ENCODE measurements around the gene RIPK4. TPM values are rescaled to one million over a fixed set of nuclear protein-coding genes. Genes with fewer than 3 reads are reported as not detected.

Gene RIPK4
- polyA plus RNA-seq, 3 donors = 0.05 to 0.09 TPM; not detected in 1

GRCh38 chr21:41760411-41760810, 6.4 kb downstream of the RIPK4 start:
- Mint-ChIP-seq H3K36me3 (peaks cover 6 to 8% of the 10 kb centered on the region in 2 donors), H3K4me3 (peak overlapping the region; percentile 75 to 88), H3K9me3 (peaks cover 0 to 1% (median 0%) of the 10 kb centered on the region in 7 donors), H3K4me1 (peaks cover 47% of the 10 kb centered on the region), H3K27me3 (ENCODE audit: low read depth in 3 of 3) (peaks cover 21 to 33% (median 27%) of the 10 kb centered on the region in 3 donors), H3K27ac (peak overlapping the region; percentile 68 to 99 (median 98))
- no peak overlapping the region for H3K9ac ChIP-seq (ENCODE audit: insufficient read depth, low read length, poor library complexity, severe bottlenecking)
- H4K20me1 ChIP-seq (ENCODE audit: insufficient read depth, low read length) = no peaks in the 10 kb centered on the region
- peak overlapping the region; percentile 84 for H3K4me2 ChIP-seq (replicated peaks; ENCODE audit: extremely low read depth, low read length, poor library complexity, severe bottlenecking)
- peaks cover 43 to 46% of the 10 kb centered on the region in 2 donors for H3K4me1 ChIP-seq (ENCODE audit: control insufficient read depth in 1 of 2, insufficient read depth in 2 of 2, low read length in 2 of 2)
- peak overlapping the region in 1 of 3 experiments; percentile 73 for H3K4me3 ChIP-seq (replicated peaks in 1 of 3; ENCODE audit: low read depth in 2 of 3, low read length in 3 of 3)
- no peaks in the 10 kb centered on the region for H3K36me3 ChIP-seq (replicated peaks in 1 of 2; ENCODE audit: control insufficient read depth in 1 of 2, insufficient read depth in 2 of 2, low read length in 2 of 2)
- intact Hi-C loops (cut with micrococcal nuclease) = loop anchor here (5.0 to 10.0 kb wide), 2 partner anchors 83 to 86 kb away; no protein-coding TSS in a partner anchor
- no peaks in the 10 kb centered on the region for H3K9me3 ChIP-seq (replicated peaks in 1 of 2; ENCODE audit: control insufficient read depth in 1 of 2, insufficient read depth in 1 of 2, low read length in 2 of 2)
- WGBS (ENCODE audit: insufficient coverage) = 70% methylated on average over 9 of the region's 9 CpGs
- TF ChIP-seq CTCF (IDR thresholded peaks at IDR 0.05) = no peak
- H3K79me2 ChIP-seq (ENCODE audit: insufficient read depth, low read length) = no peaks in the 10 kb centered on the region
- H3K27me3 ChIP-seq (ENCODE audit: control insufficient read depth in 2 of 2, insufficient read depth in 2 of 2, low read length in 2 of 2) = peaks cover 4 to 24% of the 10 kb centered on the region in 2 donors
- DNase-seq = no peak
- H2AFZ ChIP-seq (ENCODE audit: insufficient read depth, low read depth, low read length, poor library complexity, severe bottlenecking) = peak overlapping the region; percentile 68
- H3K27ac ChIP-seq (ENCODE audit: low read depth in 1 of 2, low read length in 2 of 2) = peak overlapping the region; percentile 88 to 95

GRCh38 chr21:41759926-41760325, 6.9 kb downstream of the RIPK4 start:
- Histone ChIP-seq H4K20me1 (ENCODE audit: insufficient read depth, low read length) (no peaks in the 10 kb centered on the region), H3K27ac (ENCODE audit: low read depth in 1 of 2, low read length in 2 of 2) (peak overlapping the region in 1 of 2 donors; percentile 95), H3K79me2 (ENCODE audit: insufficient read depth, low read length) (no peaks in the 10 kb centered on the region), H3K4me3 (replicated peaks in 1 of 3; ENCODE audit: low read depth in 2 of 3, low read length in 3 of 3) (no peak overlapping the region), H3K36me3 (replicated peaks in 1 of 2; ENCODE audit: control insufficient read depth in 1 of 2, insufficient read depth in 2 of 2, low read length in 2 of 2) (no peaks in the 10 kb centered on the region), H3K4me1 (ENCODE audit: control insufficient read depth in 1 of 2, insufficient read depth in 2 of 2, low read length in 2 of 2) (peaks cover 43 to 46% of the 10 kb centered on the region in 2 donors), H3K9ac (ENCODE audit: insufficient read depth, low read length, poor library complexity, severe bottlenecking) (no peak overlapping the region), H3K4me2 (replicated peaks; ENCODE audit: extremely low read depth, low read length, poor library complexity, severe bottlenecking) (no peak overlapping the region), H3K9me3 (replicated peaks in 1 of 2; ENCODE audit: control insufficient read depth in 1 of 2, insufficient read depth in 1 of 2, low read length in 2 of 2) (no peaks in the 10 kb centered on the region), H2AFZ (ENCODE audit: insufficient read depth, low read depth, low read length, poor library complexity, severe bottlenecking) (no peak overlapping the region), H3K27me3 (ENCODE audit: control insufficient read depth in 2 of 2, insufficient read depth in 2 of 2, low read length in 2 of 2) (peaks cover 0 to 20% of the 10 kb centered on the region in 2 donors)
- intact Hi-C loops (cut with micrococcal nuclease) = loop anchor here (5.0 to 10.0 kb wide), 2 partner anchors 83 to 85 kb away; no protein-coding TSS in a partner anchor
- H3K4me3 Mint-ChIP-seq = peak overlapping the region in 1 of 2 donors; percentile 75
- H3K4me1 Mint-ChIP-seq = peaks cover 47% of the 10 kb centered on the region
- DNase-seq = no peak
- WGBS (ENCODE audit: insufficient coverage) = 94% methylated on average over 3 of the region's 5 CpGs
- H3K27me3 Mint-ChIP-seq (ENCODE audit: low read depth in 3 of 3) = peaks cover 17 to 28% (median 22%) of the 10 kb centered on the region in 3 donors
- peaks cover 0 to 1% (median 0%) of the 10 kb centered on the region in 7 donors for H3K9me3 Mint-ChIP-seq
- no peak for TF ChIP-seq CTCF (IDR thresholded peaks at IDR 0.05)
- H3K36me3 Mint-ChIP-seq = peaks cover under 1 to 4% of the 10 kb centered on the region in 2 donors
- peak overlapping the region in 3 of 7 donors; percentile 94 to 98 (median 94) for H3K27ac Mint-ChIP-seq
